ENCODE results near the gene ZYG11B.

- TF ChIP-seq SIN3A (IDR thresholded peaks at IDR 0.05; ENCODE audit: borderline replicate concordance, insufficient read depth, low read length) (no peak), REST (IDR thresholded peaks at IDR 0.05; ENCODE audit: insufficient read depth in 1 of 2, low read depth in 2 of 2, low read length in 2 of 2) (no peak)
Observed at GRCh38 chr1:52769346-52770033, 43.2 kb downstream of the ZYG11B start.

All from PFSK-1 (cell line).